HEK293T (cell line): ENCODE results near the gene FOXB1.

Experiments used
- CTCF ChIA-PET: fragments of 350-600 bp; formaldehyde crosslinking; extraction: SDS; loops from one replicate; lab custom pipeline; 2021; ENCODE audit warnings: antibody characterized with exemption, inconsistent platforms; lab: Yijun Ruan, JAX
- POLR2A ChIA-PET: fragments of 350-600 bp; formaldehyde crosslinking; extraction: SDS; loops from one replicate; lab custom pipeline; 2020; ENCODE audit warnings: antibody characterized with exemption, inconsistent platforms; lab: Yijun Ruan, JAX
- DNase-seq: peaks from one replicate; pipeline ENCODE4 v3.0.0; 2012; ENCODE audit warnings: mixed read lengths; ENCODE audit errors: extremely low spot score
- ARNT ChIP-seq: fragments of 450-650 bp; IDR thresholded peaks from 2 replicates; pipeline ENCODE4 v1.6.1; 2017; ENCODE audit warnings: mild to moderate bottlenecking
- BHLHE40 ChIP-seq: fragments of 450-650 bp; IDR thresholded peaks from 2 replicates; pipeline ENCODE4 v1.6.1; 2016; ENCODE audit warnings: mild to moderate bottlenecking, moderate library complexity, borderline replicate concordance
- CTBP1 ChIP-seq: fragments of 450-650 bp; IDR thresholded peaks from 2 replicates; pipeline ENCODE4 v1.6.1; 2016; ENCODE audit warnings: borderline replicate concordance
- ELF4 ChIP-seq: fragments of 450-650 bp; IDR thresholded peaks from 2 replicates; pipeline ENCODE4 v1.6.1; 2017; ENCODE audit warnings: antibody characterized with exemption
- FOXA1 ChIP-seq: fragments of 450-650 bp; IDR thresholded peaks from 2 replicates; pipeline ENCODE4 v1.6.1; 2016; ENCODE audit warnings: mild to moderate bottlenecking
- FOXK2 ChIP-seq: fragments of 450-650 bp; IDR thresholded peaks from 2 replicates; pipeline ENCODE4 v1.6.1; 2016; ENCODE audit warnings: mild to moderate bottlenecking
- FOXM1 ChIP-seq: fragments of 450-650 bp; IDR thresholded peaks from 2 replicates; pipeline ENCODE4 v1.6.1; 2017; ENCODE audit warnings: mild to moderate bottlenecking, borderline replicate concordance
- HDGF ChIP-seq: fragments of 450-650 bp; IDR thresholded peaks from 2 replicates; pipeline ENCODE4 v1.6.1; 2017; ENCODE audit warnings: antibody characterized with exemption, borderline replicate concordance
- L3MBTL2 ChIP-seq: fragments of 450-650 bp; conservative IDR thresholded peaks from 2 replicates; pipeline ENCODE4 v1.6.1; 2016; ENCODE audit warnings: mild to moderate bottlenecking
- LEF1 ChIP-seq: fragments of 450-650 bp; IDR thresholded peaks from 2 replicates; pipeline ENCODE4 v1.6.1; 2017; ENCODE audit warnings: mild to moderate bottlenecking, borderline replicate concordance
- NFRKB ChIP-seq: fragments of 450-650 bp; IDR thresholded peaks from 2 replicates; pipeline ENCODE4 v1.6.1; 2016; ENCODE audit warnings: mild to moderate bottlenecking, moderate library complexity
- SP1 ChIP-seq: fragments of 450-650 bp; IDR thresholded peaks from 2 replicates; pipeline ENCODE4 v1.6.1; 2017
- SUZ12 ChIP-seq: fragments of 450-650 bp; IDR thresholded peaks from 2 replicates; pipeline ENCODE4 v1.6.1; 2016; ENCODE audit warnings: mild to moderate bottlenecking
- TARDBP ChIP-seq: fragments of 450-650 bp; IDR thresholded peaks from 2 replicates; pipeline ENCODE4 v1.6.1; 2016
- ZNF384 ChIP-seq: fragments of 450-650 bp; IDR thresholded peaks from 2 replicates; pipeline ENCODE4 v1.6.1; 2016
- TF ChIP-seq, protein P1 (sequence below): fragments of 450-650 bp; IDR thresholded peaks from 2 replicates; pipeline ENCODE4 v1.6.1; 2016

FOXB1 gene

DNA sequence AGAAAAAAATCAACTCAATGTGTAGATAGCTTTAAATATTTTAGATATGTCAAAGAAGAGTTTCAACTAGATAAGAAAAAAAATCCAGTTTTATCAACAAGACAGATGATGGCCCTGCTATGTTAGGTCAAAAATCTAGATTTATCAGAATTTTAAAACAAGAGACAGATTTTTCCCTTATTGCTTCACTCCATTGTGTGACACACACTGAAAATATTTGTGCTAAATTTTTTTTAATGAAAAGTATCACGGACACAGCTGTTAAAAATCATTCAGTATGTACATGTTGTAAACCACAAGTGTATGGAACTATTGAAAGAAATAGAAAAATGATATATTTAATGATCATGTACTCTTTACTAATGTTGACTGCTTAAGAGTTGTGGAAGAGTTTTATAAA, 43.6 kb downstream of the FOXB1 start:
- TF ChIP-seq SP1 (no peak), ARNT (no peak), SUZ12 (no peak), HDGF (no peak), L3MBTL2 (no peak)
- CTCF ChIA-PET = no interaction called here
- POLR2A ChIA-PET = no interaction called here
- DNase-seq = no peak

DNA sequence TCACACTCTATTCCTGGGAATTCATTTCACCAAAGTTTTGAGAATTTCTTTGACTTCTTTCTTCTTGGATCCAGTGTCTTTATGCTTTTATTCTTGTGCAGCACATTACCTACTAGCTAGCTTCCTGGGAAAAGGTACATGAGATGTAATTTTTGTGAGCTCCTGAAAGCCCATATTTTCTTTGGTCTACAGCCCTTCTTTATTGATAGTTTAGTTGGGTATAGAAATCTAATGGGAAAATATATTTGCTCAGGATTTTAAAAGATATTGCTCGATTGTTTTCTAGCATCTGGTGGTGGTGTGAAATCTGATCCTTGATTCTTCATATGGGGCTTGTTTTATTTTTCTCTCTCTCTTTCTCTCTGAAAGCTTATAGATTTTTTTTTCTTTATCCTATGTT, 45.8 kb downstream of the FOXB1 start:
- POLR2A ChIA-PET = no interaction called here
- CTCF ChIA-PET = no interaction called here
- DNase-seq = no peak
- TF ChIP-seq L3MBTL2 = no peak
- no peak for TF ChIP-seq SUZ12
- TF ChIP-seq FOXA1 = no peak
- TF ChIP-seq ZNF384 = no peak
- no peak for TF ChIP-seq ARNT
- TF ChIP-seq CTBP1 = no peak
- TF ChIP-seq NFRKB = no peak
- TF ChIP-seq HDGF = no peak
- TF ChIP-seq, protein P1, sequence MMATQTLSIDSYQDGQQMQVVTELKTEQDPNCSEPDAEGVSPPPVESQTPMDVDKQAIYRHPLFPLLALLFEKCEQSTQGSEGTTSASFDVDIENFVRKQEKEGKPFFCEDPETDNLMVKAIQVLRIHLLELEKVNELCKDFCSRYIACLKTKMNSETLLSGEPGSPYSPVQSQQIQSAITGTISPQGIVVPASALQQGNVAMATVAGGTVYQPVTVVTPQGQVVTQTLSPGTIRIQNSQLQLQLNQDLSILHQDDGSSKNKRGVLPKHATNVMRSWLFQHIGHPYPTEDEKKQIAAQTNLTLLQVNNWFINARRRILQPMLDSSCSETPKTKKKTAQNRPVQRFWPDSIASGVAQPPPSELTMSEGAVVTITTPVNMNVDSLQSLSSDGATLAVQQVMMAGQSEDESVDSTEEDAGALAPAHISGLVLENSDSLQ = no peak
- TF ChIP-seq FOXK2 = no peak
- TF ChIP-seq SP1 = no peak
- no peak for TF ChIP-seq FOXM1
- no peak for TF ChIP-seq TARDBP
- TF ChIP-seq LEF1 = no peak
- TF ChIP-seq BHLHE40 = no peak
- no peak for TF ChIP-seq ELF4

DNA sequence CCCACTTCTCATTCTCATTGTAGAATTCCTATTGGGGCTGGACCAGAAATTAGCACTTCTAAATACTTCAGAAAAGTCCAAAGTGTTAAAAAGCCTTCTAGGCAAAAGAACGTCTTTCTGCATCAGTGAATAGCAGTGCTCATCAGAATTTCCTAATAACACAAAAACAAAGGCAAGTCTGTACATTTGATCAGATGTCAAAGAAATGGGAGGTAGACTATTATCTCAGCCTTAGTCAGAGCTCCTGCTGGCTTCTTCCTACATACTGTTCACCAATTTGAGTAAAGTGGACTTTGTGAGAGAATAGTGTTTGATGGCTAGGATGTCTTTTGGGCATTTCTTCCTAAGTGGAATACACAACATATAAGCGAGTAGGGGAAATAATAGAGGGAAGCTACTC, 48.7 kb downstream of the FOXB1 start:
- CTCF ChIA-PET = no interaction called here
- DNase-seq = no peak
- no peak for TF ChIP-seq FOXM1
- no peak for TF ChIP-seq ELF4
- no peak for TF ChIP-seq FOXA1
- no peak for TF ChIP-seq ARNT
- no peak for TF ChIP-seq SUZ12
- no peak for TF ChIP-seq ZNF384
- TF ChIP-seq FOXK2 = no peak
- POLR2A ChIA-PET = interaction anchor here (0.5 kb wide), 1 partner anchor 311 kb away, joined by 3 read pairs; no protein-coding TSS in a partner anchor

DNA sequence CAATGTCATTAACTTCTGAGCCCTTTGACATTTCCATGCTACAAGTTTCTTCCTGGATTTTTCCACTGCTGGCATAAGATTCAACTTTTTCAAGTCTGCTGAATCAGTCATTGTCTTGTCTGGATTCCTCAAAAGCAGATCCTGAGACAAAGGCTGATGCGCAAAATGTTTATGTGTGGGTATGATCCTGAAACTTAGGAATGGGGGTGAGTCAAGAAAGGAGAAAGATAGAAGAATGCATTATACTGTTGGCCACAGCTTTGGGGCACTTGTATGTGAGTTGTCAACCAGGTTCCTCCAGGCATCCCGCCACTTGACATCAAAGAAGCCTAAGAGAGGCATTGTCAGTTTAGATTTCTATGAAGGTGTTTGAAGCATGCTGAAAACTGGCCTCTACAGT, 50.4 kb downstream of the FOXB1 start:
- TF ChIP-seq FOXK2 (no peak), ELF4 (no peak), TARDBP (no peak), ZNF384 (no peak), ARNT (no peak), LEF1 (no peak), L3MBTL2 (no peak), SP1 (no peak), FOXM1 (no peak), SUZ12 (no peak), HDGF (no peak), CTBP1 (no peak), NFRKB (no peak), FOXA1 (no peak), BHLHE40 (no peak)
- TF ChIP-seq, protein P1 = no peak
- CTCF ChIA-PET = no interaction called here
- POLR2A ChIA-PET = no interaction called here
- no peak for DNase-seq
